Kidney (tissue), 14 donors: Measurements from ENCODE around the gene NCR2. TPM values are rescaled to one million over a fixed set of nuclear protein-coding genes. Genes with fewer than 3 reads are reported as not detected.
"Not testable (repeated sequence)": the region's sequence is repeated elsewhere in the genome, so short reads cannot be mapped to it uniquely, and the experiment has no call there.

Experiments
- DNase-seq, 5 donors: peaks; one replicate each; pipeline ENCODE4 v3.0.0-alpha.2; 2013 to 2020
- FAIRE-seq: peaks from 2 replicates; lab custom pipeline; 2012; peaks lifted over from hg19 to GRCh38; lab: Jason Lieb, UNC
- H3K27ac ChIP-seq, 2 donors: one replicate each; pipeline ENCODE4 v1.7.0; 2013; ENCODE audit warnings: low read depth in 2 of 2, low read length in 2 of 2, inconsistent platforms in 1 of 2
- H3K27me3 ChIP-seq: one replicate; pipeline ENCODE4 v1.7.1; 2013; ENCODE audit warnings: low read length, inconsistent platforms; ENCODE audit not compliant: control insufficient read depth, insufficient read depth
- H3K36me3 ChIP-seq, 3 donors: one replicate each; pipeline versions ENCODE4 v1.7.0 to v1.7.1; 2013; ENCODE audit warnings: low read length in 3 of 3, control low read depth in 1 of 3, inconsistent platforms in 1 of 3; ENCODE audit not compliant: insufficient read depth in 3 of 3, control insufficient read depth in 2 of 3
- H3K4me1 ChIP-seq, 3 donors: one replicate each; pipeline versions ENCODE4 v1.7.0 to v1.7.1; 2013; ENCODE audit warnings: low read length in 3 of 3, inconsistent platforms in 1 of 3, low read depth in 1 of 3; ENCODE audit not compliant: control insufficient read depth in 2 of 3, insufficient read depth in 2 of 3
- H3K4me3 ChIP-seq, 3 donors: one replicate each; pipeline versions ENCODE4 v1.7.0 to v1.8.1; 2013; ENCODE audit warnings: low read length in 3 of 3, control low read depth in 1 of 3, inconsistent platforms in 1 of 3
- H3K9ac ChIP-seq, 3 donors: one replicate each; pipeline versions ENCODE4 v1.7.0 to v1.7.1; 2013; ENCODE audit warnings: low read length in 3 of 3, control low read depth in 1 of 3, inconsistent platforms in 1 of 3
- H3K9me3 ChIP-seq, 3 donors: one replicate each; pipeline versions ENCODE4 v1.7.0 to v1.7.1; 2013; ENCODE audit warnings: low read length in 3 of 3, control low read depth in 1 of 3, inconsistent platforms in 1 of 3; ENCODE audit not compliant: control insufficient read depth in 2 of 3, insufficient read depth in 1 of 3
- intact Hi-C: fragments of 100-400 bp; cut with DNase I; formaldehyde crosslinking; loops from one replicate; pipeline ENCODE4 v1.11.1; 2022
- polyA plus RNA-seq: library from polyadenylated mRNA; stranded (reverse); fragments of 350-450 nt; fragmentation: Illumina TruSeq; extraction: RNeasy Lipid Tissue Mini Kit (QIAGEN cat#74804); gene quantifications from one replicate; pipeline ENCODE4 v1.2.3, GENCODE V29; 2014; ENCODE audit warnings: low read depth, low replicate concordance; ENCODE audit not compliant: insufficient read depth
- total RNA-seq: library from RNA; stranded (reverse); fragmentation: NEBNext Ultra II Directional; extraction: Animal tissue kit (Norgen Biotek cat#: 25700); gene quantifications from one replicate; pipeline ENCODE4 v1.2.1, GENCODE V29; 2021
- TF ChIP-seq, protein P1 (sequence below): IDR thresholded peaks from 3 replicates; pipeline ENCODE4 v1.5.1; 2012; ENCODE audit warnings: mild to moderate bottlenecking, moderate library complexity, borderline replicate concordance; ENCODE audit not compliant: insufficient read depth; ENCODE audit errors: extremely low read depth
- donor health status: control.
- donor health status: control.
- donor health status: control.
- donor health status: control.
- donor health status: control.
- donor health status: DM: yes; HTN: yes; CAD: no.
- donor health status: Normal renal cell carcinoma (clear cell type).

The NCR2 gene
- total and polyA plus RNA-seq, 2 donors from 2014 or later: not detected

DNA sequence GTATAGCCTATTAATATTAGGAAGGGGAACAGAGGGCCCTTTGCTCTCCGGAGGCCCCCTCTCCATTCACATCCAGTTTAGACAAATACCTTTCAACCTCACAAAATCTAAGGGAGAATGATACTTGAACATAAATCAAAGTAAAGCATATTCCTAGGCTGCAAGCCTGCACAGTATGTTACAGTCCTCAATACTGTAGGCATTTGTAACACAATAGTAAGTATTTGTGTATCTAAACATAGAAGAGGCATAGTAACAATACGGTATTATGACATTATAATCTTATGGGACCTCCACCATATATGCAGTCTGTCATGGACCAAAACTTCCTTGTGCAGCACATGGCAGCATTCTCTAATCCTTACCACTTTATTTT is 46.7 kb upstream of the NCR2 start:
- intact Hi-C loops: no loop called here
- no peak for FAIRE-seq
- Histone ChIP-seq H3K27me3 (no peaks in the 10 kb centered on the region), H3K27ac (no peak overlapping the region), H3K9me3 (no peaks in the 10 kb centered on the region), H3K9ac (no peak overlapping the region), H3K4me3 (no peak overlapping the region), H3K36me3 (no peaks in the 10 kb centered on the region), H3K4me1 (no peaks in the 10 kb centered on the region)
- peak in 1 of 5 donors; percentile 10 for DNase-seq
- TF ChIP-seq, protein P1, sequence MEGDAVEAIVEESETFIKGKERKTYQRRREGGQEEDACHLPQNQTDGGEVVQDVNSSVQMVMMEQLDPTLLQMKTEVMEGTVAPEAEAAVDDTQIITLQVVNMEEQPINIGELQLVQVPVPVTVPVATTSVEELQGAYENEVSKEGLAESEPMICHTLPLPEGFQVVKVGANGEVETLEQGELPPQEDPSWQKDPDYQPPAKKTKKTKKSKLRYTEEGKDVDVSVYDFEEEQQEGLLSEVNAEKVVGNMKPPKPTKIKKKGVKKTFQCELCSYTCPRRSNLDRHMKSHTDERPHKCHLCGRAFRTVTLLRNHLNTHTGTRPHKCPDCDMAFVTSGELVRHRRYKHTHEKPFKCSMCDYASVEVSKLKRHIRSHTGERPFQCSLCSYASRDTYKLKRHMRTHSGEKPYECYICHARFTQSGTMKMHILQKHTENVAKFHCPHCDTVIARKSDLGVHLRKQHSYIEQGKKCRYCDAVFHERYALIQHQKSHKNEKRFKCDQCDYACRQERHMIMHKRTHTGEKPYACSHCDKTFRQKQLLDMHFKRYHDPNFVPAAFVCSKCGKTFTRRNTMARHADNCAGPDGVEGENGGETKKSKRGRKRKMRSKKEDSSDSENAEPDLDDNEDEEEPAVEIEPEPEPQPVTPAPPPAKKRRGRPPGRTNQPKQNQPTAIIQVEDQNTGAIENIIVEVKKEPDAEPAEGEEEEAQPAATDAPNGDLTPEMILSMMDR: no peak

DNA sequence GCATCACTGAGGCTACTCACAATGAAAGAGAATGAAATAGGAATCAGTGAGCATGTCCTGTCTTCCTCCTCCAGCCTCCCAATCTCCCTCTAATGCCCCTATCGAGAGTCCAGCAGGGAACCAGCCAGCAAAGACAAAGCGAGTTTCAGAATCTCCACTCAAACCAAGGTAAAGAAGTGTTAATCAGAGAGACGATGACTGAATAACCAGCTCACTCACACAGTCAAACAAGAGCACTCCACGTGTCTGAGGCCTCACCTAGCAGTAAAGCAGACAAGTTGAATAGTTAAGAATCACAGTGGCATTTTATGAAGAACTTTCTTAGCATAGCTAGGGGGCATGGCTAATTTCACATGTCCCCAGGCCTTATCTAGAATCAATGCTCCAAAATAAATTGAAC is 45.6 kb upstream of the NCR2 start:
- Histone ChIP-seq H3K9me3 (no peaks in the 10 kb centered on the region), H3K27ac (no peak overlapping the region), H3K9ac (no peak overlapping the region), H3K4me3 (no peak overlapping the region), H3K27me3 (no peaks in the 10 kb centered on the region), H3K4me1 (no peaks in the 10 kb centered on the region), H3K36me3 (no peaks in the 10 kb centered on the region)
- FAIRE-seq (no peak), DNase-seq (no peak)
- TF ChIP-seq, protein P1: no peak
- intact Hi-C loops: no loop called here

DNA sequence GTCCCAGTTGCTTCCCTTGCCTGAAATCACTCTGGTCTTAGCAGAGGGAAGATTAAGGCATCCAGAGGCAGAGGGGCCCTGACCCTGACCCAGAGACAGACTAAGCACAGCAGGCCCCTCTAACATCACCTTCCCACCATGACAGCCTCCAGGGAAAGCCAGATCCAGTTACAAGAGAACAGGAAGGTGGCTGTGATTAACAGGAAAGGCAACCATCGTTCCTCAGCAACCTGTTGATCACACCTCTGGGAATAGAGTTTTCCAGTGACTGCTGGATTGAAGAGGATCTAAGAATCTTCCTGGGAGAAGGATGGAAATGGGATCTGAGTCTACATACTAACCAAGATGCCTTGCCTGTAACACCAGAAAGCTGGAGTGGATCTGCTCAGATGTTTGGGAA is 43.7 kb upstream of the NCR2 start:
- Histone ChIP-seq H3K4me1 (no peaks in the 10 kb centered on the region), H3K36me3 (no peaks in the 10 kb centered on the region), H3K9ac (no peak overlapping the region), H3K4me3 (no peak overlapping the region), H3K27ac (no peak overlapping the region), H3K27me3 (no peaks in the 10 kb centered on the region), H3K9me3 (no peaks in the 10 kb centered on the region)
- no peak for DNase-seq
- intact Hi-C loops: no loop called here
- TF ChIP-seq, protein P1: no peak
- no peak for FAIRE-seq

DNA sequence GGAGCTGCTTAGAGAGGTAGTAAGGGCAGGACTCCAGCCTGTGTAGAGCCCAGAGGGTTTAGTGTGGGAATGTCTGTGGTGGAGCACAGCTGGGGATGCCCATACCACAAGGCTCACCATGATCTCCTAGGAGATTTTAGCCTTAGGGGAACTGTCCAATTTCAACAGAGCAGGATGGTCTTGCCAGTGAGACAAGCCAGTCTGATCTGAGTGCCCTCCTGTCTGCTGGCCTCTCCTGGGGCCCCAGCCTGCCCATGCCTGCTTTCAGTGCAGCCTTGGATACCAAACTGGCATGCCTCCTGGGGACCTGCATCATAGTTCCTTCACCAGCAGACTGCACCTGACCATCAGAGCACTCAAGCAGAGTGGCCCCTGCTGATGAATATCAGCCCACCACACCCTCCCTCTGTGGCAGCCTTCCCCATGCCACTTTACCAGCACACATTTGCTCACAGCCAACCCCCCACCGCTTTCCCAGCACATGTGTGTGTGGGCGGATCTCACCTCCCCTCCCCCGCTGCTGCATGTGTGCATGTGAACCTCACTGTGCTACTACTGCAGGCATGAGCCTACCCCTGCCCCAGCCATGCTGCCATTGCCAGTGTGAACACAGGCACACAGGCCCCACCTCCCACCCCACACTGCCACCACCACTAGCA is 41.1 kb upstream of the NCR2 start:
- intact Hi-C loops: no loop called here
- H3K9me3 ChIP-seq: no peaks in the 10 kb centered on the region
- H3K9ac ChIP-seq: no peak overlapping the region
- no peak for DNase-seq
- H3K27me3 ChIP-seq: no peaks in the 10 kb centered on the region
- no peak overlapping the region for H3K27ac ChIP-seq
- H3K4me1 ChIP-seq: no peaks in the 10 kb centered on the region
- no peak for FAIRE-seq
- H3K36me3 ChIP-seq: no peaks in the 10 kb centered on the region
- TF ChIP-seq, protein P1: no peak
- no peak overlapping the region for H3K4me3 ChIP-seq

DNA sequence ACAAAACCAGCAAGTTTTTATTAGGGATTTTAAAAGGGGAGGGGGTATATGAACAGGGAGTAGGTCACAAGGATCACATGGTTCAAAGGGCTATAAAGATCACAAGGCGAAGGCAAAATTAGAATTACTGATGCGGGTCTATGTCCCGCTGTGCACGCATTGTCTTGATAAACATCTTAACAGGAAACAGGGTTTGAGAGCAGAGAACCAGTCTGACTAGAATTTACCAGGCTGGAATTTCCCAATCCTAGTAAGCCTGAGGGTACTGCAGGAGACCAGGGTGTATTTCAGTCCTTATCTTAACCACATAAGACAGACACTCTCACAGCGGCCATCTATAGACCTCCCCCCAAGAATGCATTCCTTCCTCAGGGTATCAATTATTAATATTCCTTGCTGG is 38.2 kb upstream of the NCR2 start:
- H3K27ac ChIP-seq, intact Hi-C loops, H3K9me3 ChIP-seq, DNase-seq, H3K9ac ChIP-seq, H3K4me3 ChIP-seq, H3K4me1 ChIP-seq, FAIRE-seq, H3K27me3 ChIP-seq, H3K36me3 ChIP-seq: not testable (repeated sequence)
